Smooth muscle cell (in vitro differentiated cells): ENCODE data around the gene TMC5. TPM values are rescaled to one million over a fixed set of nuclear protein-coding genes. Genes with fewer than 3 reads are reported as not detected.

ENCODE experiments used
- DNase-seq: peaks from one replicate; lab custom pipeline; 2025; ENCODE audit not compliant: unreplicated experiment; lab: John Stamatoyannopoulos, UW
- H2AFZ ChIP-seq: fragments of 200-600 bp; sonication (generic); 2 replicates; pipeline ENCODE4 v1.6.0; 2016; ENCODE audit warnings: antibody characterized with exemption, low read depth, mild to moderate bottlenecking
- H3F3A ChIP-seq: fragments of 200-600 bp; sonication (generic); 2 replicates; pipeline ENCODE4 v1.6.0; 2017; ENCODE audit warnings: antibody characterized with exemption, low read depth
- H3K27ac ChIP-seq: fragments of 200-600 bp; sonication (generic); 2 replicates; pipeline ENCODE4 v1.5.1; 2016; ENCODE audit warnings: low read depth, mild to moderate bottlenecking
- H3K27me3 ChIP-seq: fragments of 200-600 bp; sonication (generic); 2 replicates; pipeline ENCODE4 v1.6.1; 2016; ENCODE audit warnings: low read depth, mild to moderate bottlenecking
- H3K36me3 ChIP-seq: fragments of 200-600 bp; sonication (generic); 2 replicates; pipeline ENCODE4 v1.5.1; 2016; ENCODE audit warnings: low read depth
- H3K4me1 ChIP-seq: fragments of 200-600 bp; sonication (generic); 2 replicates; pipeline ENCODE4 v1.5.1; 2016; ENCODE audit warnings: low read depth
- H3K4me2 ChIP-seq: fragments of 200-600 bp; sonication (generic); 2 replicates; pipeline ENCODE4 v1.6.0; 2016; ENCODE audit warnings: mild to moderate bottlenecking
- H3K4me3 ChIP-seq: fragments of 200-600 bp; sonication (generic); 2 replicates; pipeline ENCODE4 v1.5.1; 2016; ENCODE audit warnings: mild to moderate bottlenecking
- H3K79me2 ChIP-seq: fragments of 200-600 bp; sonication (generic); 2 replicates; pipeline ENCODE4 v1.6.0; 2016; ENCODE audit warnings: low read depth, mild to moderate bottlenecking
- H3K9ac ChIP-seq: fragments of 200-600 bp; sonication (generic); 2 replicates; pipeline ENCODE4 v1.6.0; 2016; ENCODE audit warnings: low read depth
- H3K9me3 ChIP-seq: fragments of 200-600 bp; sonication (generic); replicated peaks from 2 replicates; pipeline ENCODE4 v1.5.1; 2016; ENCODE audit warnings: low read depth
- H4K20me1 ChIP-seq: fragments of 200-600 bp; sonication (generic); 2 replicates; pipeline ENCODE4 v1.6.0; 2016; ENCODE audit warnings: low read depth
- WGBS: methylation state at CpG from one replicate; pipeline ENCODE4 v1.1.7; 2016; ENCODE audit warnings: low lambda C conversion rate; 5-methylcytosine and 5-hydroxymethylcytosine counted together
- polyA plus RNA-seq: library from polyadenylated mRNA; unstranded; fragments of >200 nt; fragmentation: Nextera tagmentation; extraction: Ambion mirVana; gene quantifications from 2 replicates; pipeline ENCODE4 v1.2.1, GENCODE V29; 2016
- total RNA-seq: library from RNA; depleted of rRNA; stranded (reverse); fragments of >200 nt; gene quantifications from 2 replicates; pipeline ENCODE4 v1.2.3, GENCODE V29; 2014
- TF ChIP-seq, protein P1 (sequence below): fragments of 200-600 bp; sonication (generic); IDR thresholded peaks from 2 replicates; pipeline ENCODE4 v1.5.1; 2017; ENCODE audit warnings: borderline replicate concordance, mild to moderate bottlenecking, antibody characterized with exemption; ENCODE audit not compliant: insufficient read depth, poor library complexity, severe bottlenecking

The TMC5 gene
- total and polyA plus RNA-seq, 2 experiments from 2014 or later = 0.18 TPM; not detected in 1

DNA sequence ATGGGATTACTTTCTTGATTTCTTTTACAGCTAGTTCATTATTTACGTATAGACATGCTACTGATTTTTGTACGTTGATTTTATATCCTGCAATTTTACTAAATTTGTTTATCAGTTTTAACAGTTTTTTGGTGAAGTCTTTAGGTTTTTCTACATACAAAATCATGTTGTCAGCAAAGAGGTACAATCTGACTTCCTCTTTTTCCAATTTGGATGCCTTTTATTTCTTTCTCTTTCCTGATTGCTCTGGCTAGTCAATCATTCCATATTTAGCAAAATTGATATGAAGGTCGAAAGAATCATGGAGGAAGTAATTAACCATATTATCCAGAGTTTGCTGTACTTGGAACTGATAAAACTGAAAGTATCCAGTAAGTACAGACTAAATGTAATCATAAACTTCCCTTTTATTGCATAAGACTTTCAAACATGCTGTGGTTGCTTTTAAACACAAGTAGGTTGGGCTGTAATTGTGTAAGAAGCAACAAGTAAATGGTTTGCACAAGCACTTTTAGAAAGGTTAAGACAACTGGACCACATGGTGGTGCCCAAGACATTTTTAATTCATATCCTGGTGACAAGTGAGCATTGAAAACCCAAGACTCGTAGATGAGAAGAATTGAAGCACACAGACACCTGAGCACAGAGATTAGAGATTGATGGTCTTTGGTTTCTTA, 95.8 kb downstream of the TMC5 start:
- DNase-seq = no peak
- H3K36me3 ChIP-seq = peaks cover 15% of the 10 kb centered on the region
- WGBS = 93% methylated on average over 4 of the region's 4 CpGs

DNA sequence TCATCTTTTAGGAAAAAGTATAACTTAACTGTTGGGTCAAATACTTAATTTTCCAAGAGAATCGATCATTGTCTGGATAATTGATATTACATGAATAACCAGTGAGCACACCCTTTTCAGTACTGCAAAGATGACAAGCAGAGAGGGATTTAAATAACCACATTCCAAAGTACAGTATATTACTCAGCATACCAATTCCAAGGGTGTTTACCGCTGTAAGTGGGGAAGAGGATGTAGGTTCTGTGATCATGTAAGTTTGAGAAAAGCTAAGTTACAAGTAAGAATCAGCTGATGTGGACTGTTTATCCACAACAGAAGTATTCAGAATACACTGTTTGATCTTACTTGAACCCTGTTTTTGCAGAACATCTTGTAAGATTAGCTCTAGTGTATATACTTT, 98.1 kb downstream of the TMC5 start:
- Histone ChIP-seq H3K9me3 (no peaks in the 10 kb centered on the region), H3K9ac (no peak overlapping the region), H3K4me3 (no peak overlapping the region), H3K27ac (peak overlapping the region; percentile 17), H3K79me2 (peaks cover 11% of the 10 kb centered on the region), H3F3A (no peaks in the 10 kb centered on the region), H3K27me3 (no peaks in the 10 kb centered on the region), H3K4me2 (no peak overlapping the region), H3K36me3 (peaks cover 15% of the 10 kb centered on the region), H2AFZ (no peak overlapping the region), H3K4me1 (peaks cover 3% of the 10 kb centered on the region), H4K20me1 (peaks cover 17% of the 10 kb centered on the region)
- 85% methylated on average over 2 of the region's 2 CpGs for WGBS
- no peak for DNase-seq
- TF ChIP-seq, protein P1, sequence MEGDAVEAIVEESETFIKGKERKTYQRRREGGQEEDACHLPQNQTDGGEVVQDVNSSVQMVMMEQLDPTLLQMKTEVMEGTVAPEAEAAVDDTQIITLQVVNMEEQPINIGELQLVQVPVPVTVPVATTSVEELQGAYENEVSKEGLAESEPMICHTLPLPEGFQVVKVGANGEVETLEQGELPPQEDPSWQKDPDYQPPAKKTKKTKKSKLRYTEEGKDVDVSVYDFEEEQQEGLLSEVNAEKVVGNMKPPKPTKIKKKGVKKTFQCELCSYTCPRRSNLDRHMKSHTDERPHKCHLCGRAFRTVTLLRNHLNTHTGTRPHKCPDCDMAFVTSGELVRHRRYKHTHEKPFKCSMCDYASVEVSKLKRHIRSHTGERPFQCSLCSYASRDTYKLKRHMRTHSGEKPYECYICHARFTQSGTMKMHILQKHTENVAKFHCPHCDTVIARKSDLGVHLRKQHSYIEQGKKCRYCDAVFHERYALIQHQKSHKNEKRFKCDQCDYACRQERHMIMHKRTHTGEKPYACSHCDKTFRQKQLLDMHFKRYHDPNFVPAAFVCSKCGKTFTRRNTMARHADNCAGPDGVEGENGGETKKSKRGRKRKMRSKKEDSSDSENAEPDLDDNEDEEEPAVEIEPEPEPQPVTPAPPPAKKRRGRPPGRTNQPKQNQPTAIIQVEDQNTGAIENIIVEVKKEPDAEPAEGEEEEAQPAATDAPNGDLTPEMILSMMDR = no peak

More for the DNA sequence above, 95.8 kb downstream of the TMC5 start:
- Histone ChIP-seq H3K27ac (no peak overlapping the region), H3K9ac (no peak overlapping the region), H2AFZ (no peak overlapping the region), H3F3A (no peaks in the 10 kb centered on the region), H3K4me2 (no peak overlapping the region), H3K4me3 (no peak overlapping the region), H3K27me3 (no peaks in the 10 kb centered on the region), H3K9me3 (no peaks in the 10 kb centered on the region), H4K20me1 (peaks cover 10% of the 10 kb centered on the region), H3K4me1 (no peaks in the 10 kb centered on the region), H3K79me2 (peaks cover 6% of the 10 kb centered on the region)
- TF ChIP-seq, protein P1 = no peak

DNA sequence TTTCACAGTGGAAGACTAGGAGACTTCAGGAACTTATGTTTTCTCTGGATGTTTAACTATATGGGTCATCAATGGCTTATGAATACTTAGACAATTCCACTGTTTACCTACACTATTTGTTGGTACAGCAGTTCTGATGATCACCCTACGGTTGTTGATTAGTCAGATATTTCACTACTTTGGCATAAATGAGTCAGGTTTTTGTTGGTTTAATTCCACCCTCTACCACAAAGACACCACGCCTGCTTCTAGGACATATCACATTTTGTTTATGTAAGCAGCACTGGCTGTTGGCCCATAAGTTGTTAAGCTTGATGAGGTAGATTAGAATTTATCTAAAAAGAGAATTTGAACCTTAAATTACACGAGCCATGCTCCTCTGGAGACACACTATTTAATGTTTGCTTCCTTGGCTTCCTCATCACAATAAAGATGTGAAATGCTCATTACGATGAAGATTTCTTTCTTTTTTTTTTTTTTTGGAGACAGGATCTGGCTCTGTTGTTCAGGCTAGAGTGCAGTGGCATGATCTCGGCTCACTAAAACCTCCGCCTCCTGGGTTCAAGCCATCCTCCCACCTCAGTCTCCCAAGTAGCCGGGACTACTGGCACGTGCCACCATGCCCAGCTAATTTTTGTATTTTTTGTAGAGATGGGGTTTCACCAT, 99.9 kb downstream of the TMC5 start:
- WGBS = 85% methylated on average over 8 of the region's 8 CpGs

More for the DNA sequence above, 99.9 kb downstream of the TMC5 start:
- Histone ChIP-seq H3K36me3 (peaks cover 10% of the 10 kb centered on the region), H3F3A (peaks cover 6% of the 10 kb centered on the region), H4K20me1 (peaks cover 19% of the 10 kb centered on the region), H3K27ac (no peak overlapping the region), H3K4me2 (no peak overlapping the region), H3K9ac (no peak overlapping the region), H3K4me3 (no peak overlapping the region), H3K27me3 (no peaks in the 10 kb centered on the region), H2AFZ (no peak overlapping the region), H3K79me2 (peaks cover 11% of the 10 kb centered on the region), H3K4me1 (peaks cover 11% of the 10 kb centered on the region), H3K9me3 (no peaks in the 10 kb centered on the region)
- no peak for DNase-seq
- TF ChIP-seq, protein P1 = no peak
